Uterus (tissue), 2 donors: Measurements from ENCODE around the gene LYRM2.

Experiments
- CTCF ChIP-seq, 4 experiments: fragments of 200-600 bp in 2 of 4; fragments of 450-650 bp in 2 of 4; sonication (generic) in 2 of 4; IDR thresholded peaks; one replicate each; pipeline ENCODE4 v1.5.1; 2016 to 2019; ENCODE audit warnings: antibody characterized with exemption in 4 of 4, mild to moderate bottlenecking in 2 of 4, moderate library complexity in 1 of 4
- POLR2A ChIP-seq, 2 donors: fragments of 450-650 bp; IDR thresholded peaks; one replicate each; pipeline ENCODE4 v1.6.1; 2016; ENCODE audit warnings: antibody characterized with exemption in 2 of 2, mild to moderate bottlenecking in 1 of 2, moderate library complexity in 1 of 2

GRCh38 chr6:89542081-89542857, 96.3 kb downstream of the LYRM2 start:
- TF ChIP-seq CTCF (IDR thresholded peaks at IDR 0.05) (no peak), POLR2A (IDR thresholded peaks at IDR 0.05) (no peak)
